DND-41 (cell line): ENCODE data around the gene FBP2.

Source experiments
- ATAC-seq: fragments of 200-7000 bp; cut with Tn5 transposase; 3 replicates; pipeline ENCODE4 v1.9.1; 2021; ENCODE audit warnings: low read depth; ENCODE audit not compliant: insufficient read depth
- DNase-seq: peaks from one replicate; pipeline ENCODE4 v3.0.0-alpha.2; 2020
- H2AFZ ChIP-seq: 2 replicates; pipeline ENCODE4 v1.6.0; 2012; ENCODE audit warnings: low read depth, low read length
- H3K27ac ChIP-seq: 2 replicates; pipeline ENCODE4 v1.5.1; 2012; ENCODE audit warnings: low read length, inconsistent platforms
- H3K27me3 ChIP-seq: fragments of 200-600 bp; sonication (generic); 2 replicates; pipeline ENCODE4 v1.6.0; 2012; ENCODE audit warnings: low read length, mild to moderate bottlenecking, inconsistent platforms; ENCODE audit not compliant: insufficient read depth, poor library complexity
- H3K36me3 ChIP-seq: 2 replicates; pipeline ENCODE4 v1.5.1; 2012; ENCODE audit warnings: low read length, inconsistent platforms; ENCODE audit not compliant: insufficient read depth
- H3K4me1 ChIP-seq: 2 replicates; pipeline ENCODE4 v1.5.1; 2012; ENCODE audit warnings: mild to moderate bottlenecking, low read length; ENCODE audit not compliant: insufficient read depth
- H3K4me2 ChIP-seq: 2 replicates; pipeline ENCODE4 v1.6.0; 2012; ENCODE audit warnings: mild to moderate bottlenecking, moderate library complexity, low read length, inconsistent platforms; ENCODE audit not compliant: insufficient read depth
- H3K4me3 ChIP-seq, 2 experiments: fragments of 200-600 bp in 1 of 2; shearing (Covaris generic) in 1 of 2; 2 replicates each; pipeline ENCODE4 v1.5.1; 2012 to 2016; ENCODE audit warnings: inconsistent platforms in 2 of 2, low read length in 2 of 2, mild to moderate bottlenecking in 2 of 2, low read depth in 1 of 2, moderate library complexity in 1 of 2
- H3K79me2 ChIP-seq: 2 replicates; pipeline ENCODE4 v1.6.0; 2012; ENCODE audit warnings: low read length, inconsistent platforms; ENCODE audit not compliant: insufficient read depth
- H3K9ac ChIP-seq: 2 replicates; pipeline ENCODE4 v1.6.0; 2012; ENCODE audit warnings: low read depth, mild to moderate bottlenecking, inconsistent platforms, low read length, moderate library complexity
- H3K9me3 ChIP-seq: 2 replicates; pipeline ENCODE4 v1.5.1; 2012; ENCODE audit warnings: low read length, moderate library complexity, mild to moderate bottlenecking, inconsistent platforms; ENCODE audit not compliant: insufficient read depth, severe bottlenecking
- H4K20me1 ChIP-seq: 2 replicates; pipeline ENCODE4 v1.6.0; 2012; ENCODE audit warnings: low read length; ENCODE audit not compliant: insufficient read depth
- CTCF ChIP-seq: IDR thresholded peaks from 2 replicates; pipeline ENCODE4 v1.5.1; 2012; ENCODE audit warnings: borderline replicate concordance, low read length, moderate library complexity, mild to moderate bottlenecking; ENCODE audit not compliant: poor library complexity, severe bottlenecking; ENCODE audit errors: extremely low read depth
- EZH2 ChIP-seq: IDR thresholded peaks from 3 replicates; pipeline ENCODE4 v1.6.1; 2012; ENCODE audit warnings: borderline replicate concordance, low read depth, mild to moderate bottlenecking, moderate library complexity, low read length, inconsistent platforms; ENCODE audit not compliant: severe bottlenecking

The FBP2 gene

GRCh38 chr9:94533601-94534000 is 60.0 kb downstream of the FBP2 start:
- Histone ChIP-seq H3K27ac (no peak overlapping the region), H3K79me2 (no peaks in the 10 kb centered on the region)
- no peak for TF ChIP-seq EZH2
- no peak for TF ChIP-seq CTCF

GRCh38 chr9:94533155-94533554 is 60.5 kb downstream of the FBP2 start:
- no peak for TF ChIP-seq EZH2
- TF ChIP-seq CTCF: no peak
- H3K27me3 ChIP-seq: peaks cover 2% of the 10 kb centered on the region
- no peaks in the 10 kb centered on the region for H3K79me2 ChIP-seq
- H3K36me3 ChIP-seq: no peaks in the 10 kb centered on the region
- H4K20me1 ChIP-seq: no peaks in the 10 kb centered on the region
- no peak overlapping the region for H2AFZ ChIP-seq
- H3K4me1 ChIP-seq: no peaks in the 10 kb centered on the region
- ATAC-seq (no peak), DNase-seq (no peak)
- H3K9me3 ChIP-seq: no peaks in the 10 kb centered on the region
- H3K4me2 ChIP-seq: no peak overlapping the region
- no peak overlapping the region for H3K4me3 ChIP-seq
- no peak overlapping the region for H3K9ac ChIP-seq
- no peak overlapping the region for H3K27ac ChIP-seq

More at GRCh38 chr9:94533601-94534000, 60.0 kb downstream of the FBP2 start:
- Histone ChIP-seq H2AFZ (no peak overlapping the region), H3K4me1 (no peaks in the 10 kb centered on the region), H3K9me3 (no peaks in the 10 kb centered on the region), H3K27me3 (peaks cover 2% of the 10 kb centered on the region), H4K20me1 (no peaks in the 10 kb centered on the region), H3K9ac (no peak overlapping the region), H3K36me3 (no peaks in the 10 kb centered on the region), H3K4me2 (no peak overlapping the region), H3K4me3 (no peak overlapping the region)
- ATAC-seq (no peak), DNase-seq (no peak)

- no peak for ATAC-seq
Observed at GRCh38 chr9:94528886-94529285, 64.7 kb downstream of the FBP2 start.

More at GRCh38 chr9:94528886-94529285, 64.7 kb downstream of the FBP2 start:
- no peak overlapping the region for H3K9ac ChIP-seq
- no peaks in the 10 kb centered on the region for H4K20me1 ChIP-seq
- TF ChIP-seq EZH2: no peak
- TF ChIP-seq CTCF: no peak
- H3K27ac ChIP-seq: no peak overlapping the region
- H3K4me1 ChIP-seq: no peaks in the 10 kb centered on the region
- H3K36me3 ChIP-seq: no peaks in the 10 kb centered on the region
- H3K9me3 ChIP-seq: no peaks in the 10 kb centered on the region
- no peak overlapping the region for H3K4me2 ChIP-seq
- no peak for DNase-seq
- no peak overlapping the region for H2AFZ ChIP-seq
- H3K4me3 ChIP-seq: no peak overlapping the region
- peaks cover 2% of the 10 kb centered on the region for H3K27me3 ChIP-seq
- H3K79me2 ChIP-seq: no peaks in the 10 kb centered on the region
